OCI-LY7 (cell line): ENCODE measurements around the gene FBXO27. TPM values are rescaled to one million over a fixed set of nuclear protein-coding genes. Genes with fewer than 3 reads are reported as not detected.

Experiments used
- BruUV-seq: library from RNA; stranded (reverse); fragments of 400-500 nt; replicated peaks from 2 replicates; lab custom pipeline; 2021; lab: Mats Ljungman, UMichigan
- CTCF ChIA-PET: fragments of 300-600 bp; sonication (Branson Sonifier 250); formaldehyde crosslinking; loops from one replicate; lab custom pipeline; 2022; ENCODE audit warnings: antibody characterized with exemption; ENCODE audit not compliant: unreplicated experiment; lab: Charles Lee
- POLR2A ChIA-PET: fragments of 300-600 bp; sonication (Branson Sonifier 250); formaldehyde crosslinking; loops from one replicate; lab custom pipeline; 2022; ENCODE audit warnings: antibody characterized with exemption; lab: Charles Lee
- DNase-seq: peaks from one replicate; pipeline ENCODE4 v3.0.0-alpha.2; 2015; ENCODE audit warnings: low spot score
- H2AFZ ChIP-seq: fragments of 200-600 bp; sonication (generic), shearing (Covaris generic); 2 replicates; pipeline ENCODE4 v1.6.1; 2014; ENCODE audit warnings: mild to moderate bottlenecking, antibody characterized with exemption, low read length, moderate library complexity
- H3K27ac ChIP-seq: fragments of 200-600 bp; sonication (generic); 2 replicates; pipeline ENCODE4 v1.5.1; 2014; ENCODE audit warnings: mixed run types, low read depth, mild to moderate bottlenecking, moderate library complexity, low read length, inconsistent platforms; ENCODE audit not compliant: poor library complexity, severe bottlenecking
- H3K36me3 ChIP-seq: fragments of 200-600 bp; sonication (generic); 2 replicates; pipeline ENCODE4 v1.6.1; 2014; ENCODE audit warnings: mild to moderate bottlenecking, antibody characterized with exemption, low read length, moderate library complexity, mixed read lengths; ENCODE audit not compliant: insufficient read depth
- H3K4me1 ChIP-seq: fragments of 200-600 bp; sonication (generic); 2 replicates; pipeline ENCODE4 v1.5.1; 2014; ENCODE audit warnings: mild to moderate bottlenecking, low read length; ENCODE audit not compliant: insufficient read depth, poor library complexity, severe bottlenecking
- H3K4me2 ChIP-seq: fragments of 200-600 bp; sonication (generic); 2 replicates; pipeline ENCODE4 v1.6.1; 2014; ENCODE audit warnings: mild to moderate bottlenecking, low read length
- H3K4me3 ChIP-seq: fragments of 200-600 bp; sonication (generic); 2 replicates; pipeline ENCODE4 v1.5.1; 2014; ENCODE audit warnings: mild to moderate bottlenecking, low read depth, low read length; ENCODE audit not compliant: poor library complexity, severe bottlenecking
- H3K79me2 ChIP-seq: fragments of 200-600 bp; sonication (generic); 2 replicates; pipeline ENCODE4 v1.6.1; 2016; ENCODE audit warnings: low read depth, mild to moderate bottlenecking, low read length, moderate library complexity, mixed read lengths; ENCODE audit not compliant: insufficient read depth
- H3K9me2 ChIP-seq: fragments of 200-600 bp; sonication (generic); 2 replicates; pipeline ENCODE4 v1.6.1; 2016; ENCODE audit warnings: mild to moderate bottlenecking, low read length, mixed read lengths; ENCODE audit not compliant: insufficient read depth
- H3K9me3 ChIP-seq: fragments of 200-600 bp; sonication (generic); 2 replicates; pipeline ENCODE4 v1.6.1; 2014; ENCODE audit warnings: mild to moderate bottlenecking, mixed run types, low read length, mixed read lengths
- H4K20me1 ChIP-seq: fragments of 200-600 bp; sonication (generic); 2 replicates; pipeline ENCODE4 v1.6.1; 2014; ENCODE audit warnings: mild to moderate bottlenecking, antibody characterized with exemption, low read length, moderate library complexity, mixed read lengths; ENCODE audit not compliant: insufficient read depth
- CTCF ChIP-seq: fragments of 200-600 bp; sonication (generic); conservative IDR thresholded peaks from 2 replicates; pipeline ENCODE4 v1.5.1; 2014; ENCODE audit warnings: mild to moderate bottlenecking, antibody characterized with exemption, low read length, moderate library complexity, mixed read lengths
- EZH2phosphoT487 ChIP-seq: fragments of 200-600 bp; sonication (generic); IDR thresholded peaks from 2 replicates; pipeline ENCODE4 v1.6.1; 2018; ENCODE audit warnings: low read depth, borderline replicate concordance, mild to moderate bottlenecking, mixed run types, antibody characterized with exemption, low read length, moderate library complexity, mixed read lengths
- intact Hi-C: fragments of 100-400 bp; cut with micrococcal nuclease; formaldehyde crosslinking; loops from one replicate; pipeline ENCODE4 v1.10.0; 2022; ENCODE audit not compliant: unreplicated experiment
- total RNA-seq, 2 experiments: library from RNA; depleted of rRNA in 1 of 2; stranded (reverse); fragments of >200 nt in 1 of 2; shearing (Covaris generic) in 1 of 2; gene quantifications; 2 replicates each; pipeline ENCODE4 v1.2.3, GENCODE V29; 2014 to 2022

The FBXO27 gene
- total RNA-seq, 2 experiments from 2014 or later, result 1.0 to 10.5 TPM

- TF ChIP-seq CTCF (no peak), EZH2phosphoT487 (no peak)
- no TSS peak for BruUV-seq
- Histone ChIP-seq H3K4me2 (no peak overlapping the region), H3K27ac (no peak overlapping the region), H4K20me1 (no peaks in the 10 kb centered on the region), H3K9me2 (no peaks in the 10 kb centered on the region), H3K4me3 (no peak overlapping the region), H3K36me3 (no peaks in the 10 kb centered on the region), H2AFZ (no peak overlapping the region), H3K9me3 (no peaks in the 10 kb centered on the region), H3K4me1 (no peaks in the 10 kb centered on the region), H3K79me2 (no peaks in the 10 kb centered on the region)
- no peak for DNase-seq
- POLR2A ChIA-PET, result no interaction called here
- CTCF ChIA-PET, result no interaction called here
- intact Hi-C loops, result no loop called here
Measured at GRCh38 chr19:39067104-39067503, 34.8 kb upstream of the FBXO27 start.

GRCh38 chr19:39065928-39066327 is 33.6 kb upstream of the FBXO27 start:
- no peaks in the 10 kb centered on the region for H3K79me2 ChIP-seq
- no peak overlapping the region for H3K27ac ChIP-seq
- TF ChIP-seq CTCF, result no peak
- TF ChIP-seq EZH2phosphoT487, result no peak
- no peak for DNase-seq
- H3K4me3 ChIP-seq, result no peak overlapping the region
- H3K9me2 ChIP-seq, result no peaks in the 10 kb centered on the region
- H3K4me2 ChIP-seq, result no peak overlapping the region
- H4K20me1 ChIP-seq, result no peaks in the 10 kb centered on the region
- no peaks in the 10 kb centered on the region for H3K36me3 ChIP-seq
- CTCF ChIA-PET, result no interaction called here
- H2AFZ ChIP-seq, result no peak overlapping the region
- H3K4me1 ChIP-seq, result no peaks in the 10 kb centered on the region
- POLR2A ChIA-PET, result interaction anchor here (0.5 kb wide), 1 partner anchor 36 kb away, joined by 3 read pairs; no protein-coding TSS in a partner anchor
- no TSS peak for BruUV-seq
- intact Hi-C loops, result no loop called here
- no peaks in the 10 kb centered on the region for H3K9me3 ChIP-seq

GRCh38 chr19:39064405-39064804 is 32.1 kb upstream of the FBXO27 start:
- H3K4me2 ChIP-seq, result no peak overlapping the region

More at GRCh38 chr19:39064405-39064804, 32.1 kb upstream of the FBXO27 start:
- Histone ChIP-seq H2AFZ (no peak overlapping the region), H3K9me2 (no peaks in the 10 kb centered on the region), H4K20me1 (no peaks in the 10 kb centered on the region), H3K79me2 (no peaks in the 10 kb centered on the region), H3K27ac (no peak overlapping the region), H3K4me1 (no peaks in the 10 kb centered on the region), H3K36me3 (no peaks in the 10 kb centered on the region), H3K4me3 (no peak overlapping the region), H3K9me3 (no peaks in the 10 kb centered on the region)
- ChIA-PET CTCF (no interaction called here), POLR2A (no interaction called here)
- intact Hi-C loops, result no loop called here
- no peak for DNase-seq
- no TSS peak for BruUV-seq
- TF ChIP-seq EZH2phosphoT487, result no peak
- no peak for TF ChIP-seq CTCF
